ENCODE data around the gene SCGB2B2. TPM values are rescaled to one million over a fixed set of nuclear protein-coding genes. Genes with fewer than 3 reads are reported as not detected.

SCGB2B2 gene
- total and polyA plus RNA-seq, 2 of the 4 experiments (the other 2 are of a cell fraction): not detected

GRCh38 chr19:34666200-34666957 is 10.6 kb downstream of the SCGB2B2 start:
- ChIA-PET POLR2A (ENCODE audit: unreplicated experiment) (no interaction called here), CTCF (no interaction called here)
- Histone ChIP-seq H3K36me3 (ENCODE audit: control insufficient read depth, insufficient read depth, low read length) (no peaks in the 10 kb centered on the region), H2AK5ac (ENCODE audit: low read depth, low read length) (no peak overlapping the region), H4K91ac (ENCODE audit: insufficient read depth, low read depth, low read length) (no peak overlapping the region), H3K56ac (ENCODE audit: extremely low read depth, insufficient read depth, low read length) (no peak overlapping the region), H3K23ac (ENCODE audit: low read depth, low read length) (no peak overlapping the region), H3K14ac (replicated peaks; ENCODE audit: low read depth, low read length) (no peak overlapping the region), H3K27ac (ENCODE audit: insufficient read depth, low read length) (no peak overlapping the region), H3K4me2 (ENCODE audit: low read depth, low read length) (no peak overlapping the region), H3K9me3 (ENCODE audit: control insufficient read depth, insufficient read depth, low read length) (no peaks in the 10 kb centered on the region), H4K8ac (ENCODE audit: low read depth in 2 of 2, low read length in 2 of 2) (peak overlapping the region in 1 of 2 experiments; percentile 97; a peak in 3 of 4 replicates), H2AK9ac (replicated peaks; ENCODE audit: low read depth, low read length, poor library complexity) (peak overlapping the region; percentile 70), H3K9me1 (ENCODE audit: insufficient read depth, low read length) (no peaks in the 10 kb centered on the region), H4K5ac (ENCODE audit: low read depth, low read length) (peak overlapping the region; percentile 100), H3K18ac (ENCODE audit: low read depth, low read length) (no peak overlapping the region), H3K79me1 (ENCODE audit: low read depth in 1 of 2, low read length in 2 of 2) (no peaks in the 10 kb centered on the region), H3K4me3 (ENCODE audit: insufficient read depth, low read depth, low read length) (no peak overlapping the region), H2BK20ac (ENCODE audit: low read depth, low read length) (no peak overlapping the region), H2BK15ac (ENCODE audit: low read depth, low read length) (no peak overlapping the region), H3K4ac (ENCODE audit: low read depth, low read length) (no peak overlapping the region), H3K4me1 (ENCODE audit: control insufficient read depth, insufficient read depth, low read length) (peaks cover 5% of the 10 kb centered on the region), H2AFZ (replicated peaks; ENCODE audit: low read length, poor library complexity) (peak overlapping the region; percentile 90), H3K9ac (ENCODE audit: low read depth, low read length) (no peak overlapping the region), H4K20me1 (ENCODE audit: insufficient read depth, low read length) (no peaks in the 10 kb centered on the region), H3K27me3 (ENCODE audit: control insufficient read depth, insufficient read depth, low read length) (no peaks in the 10 kb centered on the region), H2BK120ac (ENCODE audit: low read depth, low read length) (no peak overlapping the region), H2BK5ac (ENCODE audit: low read depth, low read length, poor library complexity, severe bottlenecking) (no peak overlapping the region)
- intact Hi-C loops (cut with micrococcal nuclease): no loop called here
- in situ Hi-C loops (cut with MboI; ENCODE audit: low sequenced_read_pairs): no loop called here
- no TSS peak for BruUV-seq (replicated peaks)
- dilution Hi-C loops (cut with HindIII; ENCODE audit: low sequenced_read_pairs, unreplicated experiment): no loop called here
- WGBS, 2 experiments (ENCODE audit: extremely low coverage in 2 of 2, insufficient read length in 1 of 2): 85% methylated on average over 13 of the region's 25 CpGs; no CpG with 5 or more reads in 1 of the 2 experiments
- DNase-seq (no peak), ATAC-seq (ENCODE audit: low read depth) (no peak)
- no peak for TF ChIP-seq CEBPB (IDR thresholded peaks at IDR 0.05; ENCODE audit: low read depth, low read length)
- TF ChIP-seq FOS (IDR thresholded peaks at IDR 0.05; ENCODE audit: low read depth, low read length): no peak
- no peak for TF ChIP-seq ELK1 (IDR thresholded peaks at IDR 0.05; ENCODE audit: borderline replicate concordance, low read depth, low read length)
- no peak for TF ChIP-seq CTCF (conservative IDR thresholded peaks at IDR 0.05; ENCODE audit: low read depth, low read length)
- no peak for TF ChIP-seq MXI1 (IDR thresholded peaks at IDR 0.05; ENCODE audit: borderline replicate concordance, low read depth, low read length)
- TF ChIP-seq MAFK (IDR thresholded peaks at IDR 0.05; ENCODE audit: low read depth, low read length): no peak
- no peak for TF ChIP-seq MAZ (IDR thresholded peaks at IDR 0.05; ENCODE audit: borderline replicate concordance, low read depth, low read length)
- TF ChIP-seq CHD1 (IDR thresholded peaks at IDR 0.05; ENCODE audit: low read depth, low read length): no peak
- no peak for TF ChIP-seq RAD21 (IDR thresholded peaks at IDR 0.05; ENCODE audit: low read length)
- TF ChIP-seq NFE2L2 (IDR thresholded peaks at IDR 0.05; ENCODE audit: low read depth, low read length): no peak
- TF ChIP-seq USF2 (IDR thresholded peaks at IDR 0.05; ENCODE audit: low read depth, low read length): no peak
- TF ChIP-seq RCOR1 (IDR thresholded peaks at IDR 0.05; ENCODE audit: insufficient replicate concordance, low read length): no peak
- no peak for TF ChIP-seq BHLHE40 (IDR thresholded peaks at IDR 0.05; ENCODE audit: low read depth, low read length)
- no peak for TF ChIP-seq SMC3 (IDR thresholded peaks at IDR 0.05; ENCODE audit: low read depth, low read length)
- TF ChIP-seq POLR2A (IDR thresholded peaks at IDR 0.05; ENCODE audit: low read depth, low read length): no peak

Data from IMR-90 (cell line).